GM19238 (cell line): ENCODE results near the gene CTCFL.

Experiments used
- DNase-seq: peaks from one replicate; pipeline ENCODE4 v3.0.0; 2011; ENCODE audit warnings: low spot score; ENCODE audit not compliant: insufficient read length

CTCFL gene

GRCh38 chr20:57468523-57469417 is 56.2 kb downstream of the CTCFL start:
- no peak for DNase-seq

GRCh38 chr20:57467742-57468141 is 57.2 kb downstream of the CTCFL start:
- DNase-seq = no peak

GRCh38 chr20:57465943-57466342 is 59.0 kb downstream of the CTCFL start:
- no peak for DNase-seq

GRCh38 chr20:57465486-57465885 is 59.5 kb downstream of the CTCFL start:
- no peak for DNase-seq

GRCh38 chr20:57464642-57465211 is 60.2 kb downstream of the CTCFL start:
- DNase-seq = no peak

- no peak for DNase-seq
These were observed 62.2 kb downstream of the CTCFL start for GRCh38 chr20:57462781-57463180.

- DNase-seq = no peak
These were observed 63.2 kb downstream of the CTCFL start for GRCh38 chr20:57461726-57462125.

GRCh38 chr20:57460781-57461465 is 64.0 kb downstream of the CTCFL start:
- DNase-seq = no peak

GRCh38 chr20:57459897-57460296 is 65.0 kb downstream of the CTCFL start:
- DNase-seq = no peak

- DNase-seq = no peak
These were observed 65.7 kb downstream of the CTCFL start for GRCh38 chr20:57459278-57459677.

- DNase-seq = no peak
These were observed 66.4 kb downstream of the CTCFL start for GRCh38 chr20:57458400-57459160.

GRCh38 chr20:57457243-57458095 is 67.5 kb downstream of the CTCFL start:
- no peak for DNase-seq

- DNase-seq = no peak
These were observed 68.8 kb downstream of the CTCFL start for GRCh38 chr20:57456116-57456515.

- DNase-seq = no peak
These were observed 69.6 kb downstream of the CTCFL start for GRCh38 chr20:57455386-57455785.

- DNase-seq = no peak
These were observed 72.9 kb downstream of the CTCFL start for GRCh38 chr20:57451795-57452661.

GRCh38 chr20:57451431-57451794 is 73.5 kb downstream of the CTCFL start:
- no peak for DNase-seq

- no peak for DNase-seq
These were observed 74.0 kb downstream of the CTCFL start for GRCh38 chr20:57450931-57451330.

- peak; percentile 79 for DNase-seq
These were observed 74.5 kb downstream of the CTCFL start for GRCh38 chr20:57450419-57450818.

- DNase-seq = no peak
These were observed 75.3 kb downstream of the CTCFL start for GRCh38 chr20:57449398-57450354.
